Activated CD4-positive, alpha-beta T cell treated with anti-CD3 and anti-CD28 coated beads, Interleukin-10, Interleukin-2, amounts not matched to agents 100 ng/mL and 50 ng/mL, durations not matched to agents 16 hours and 8 hours (primary cell): ENCODE data around the gene MTAP.

ENCODE experiments used
- DNase-seq: peaks from one replicate; pipeline ENCODE4 v3.0.0-alpha.2; 2020

MTAP gene

GRCh38 chr9:21802418-21803000 lies at the start of gene MTAP:
Gene MTAP (plus strand): TSS chr9:21802636. CDS start chr9:21802749, 113 bp downstream.
- DNase-seq: peak; percentile 88

- DNase-seq: no peak
These were observed 48.9 kb upstream of the MTAP start for GRCh38 chr9:21753523-21753922.

- DNase-seq: no peak
These were observed 47.7 kb upstream of the MTAP start for GRCh38 chr9:21754741-21755140.

- DNase-seq: no peak
These were observed 43.9 kb upstream of the MTAP start for GRCh38 chr9:21758540-21758939.

GRCh38 chr9:21761309-21761901 lies 41.0 kb upstream of the MTAP start:
- DNase-seq: peak; percentile 87

GRCh38 chr9:21762064-21762463 lies 40.4 kb upstream of the MTAP start:
- DNase-seq: no peak

GRCh38 chr9:21764846-21765245 lies 37.6 kb upstream of the MTAP start:
- DNase-seq: no peak

- DNase-seq: no peak
These were observed 36.3 kb upstream of the MTAP start for GRCh38 chr9:21766096-21766495.

- peak; percentile 28 for DNase-seq
These were observed 31.4 kb upstream of the MTAP start for GRCh38 chr9:21770871-21771560.

- DNase-seq: no peak
These were observed 24.7 kb upstream of the MTAP start for GRCh38 chr9:21777701-21778100.

GRCh38 chr9:21778304-21778703 lies 24.1 kb upstream of the MTAP start:
- DNase-seq: peak; percentile 25

GRCh38 chr9:21779397-21779796 lies 23.0 kb upstream of the MTAP start:
- DNase-seq: no peak

GRCh38 chr9:21781656-21782055 lies 20.8 kb upstream of the MTAP start:
- DNase-seq: no peak

GRCh38 chr9:21782205-21782604 lies 20.2 kb upstream of the MTAP start:
- no peak for DNase-seq

GRCh38 chr9:21788752-21789151 lies 13.7 kb upstream of the MTAP start:
- no peak for DNase-seq

GRCh38 chr9:21789541-21790037 lies 12.8 kb upstream of the MTAP start:
- DNase-seq: peak; percentile 80

- DNase-seq: no peak
These were observed 7.0 kb upstream of the MTAP start for GRCh38 chr9:21795483-21795882.

GRCh38 chr9:21796768-21797167 lies 5.7 kb upstream of the MTAP start:
- DNase-seq: no peak

GRCh38 chr9:21800931-21801682 lies 1.3 kb upstream of the MTAP start:
- no peak for DNase-seq

- DNase-seq: no peak
These were observed 586 bp upstream of the MTAP start for GRCh38 chr9:21801683-21802417.

- no peak for DNase-seq
These were observed 1.2 kb downstream of the MTAP start for GRCh38 chr9:21803649-21804048.

- no peak for DNase-seq
These were observed 1.9 kb downstream of the MTAP start for GRCh38 chr9:21804331-21804730.

GRCh38 chr9:21804791-21805190 lies 2.4 kb downstream of the MTAP start:
- no peak for DNase-seq
